Thyroid gland (tissue), 4 donors: ENCODE data around the gene ROCK1.

Experiments
- POLR2A ChIP-seq, 2 donors: fragments of 450-650 bp; IDR thresholded peaks; one replicate each; pipeline ENCODE4 v1.6.1; 2017; ENCODE audit warnings: antibody characterized with exemption in 2 of 2, mild to moderate bottlenecking in 2 of 2, moderate library complexity in 1 of 2
- TF ChIP-seq, protein P1 (sequence below), 6 experiments: fragments of 200-600 bp in 3 of 6; fragments of 450-650 bp in 3 of 6; sonication (generic) in 3 of 6; IDR thresholded peaks; one replicate each; pipeline ENCODE4 v1.5.1; 2016 to 2019; ENCODE audit warnings: antibody characterized with exemption in 6 of 6, mild to moderate bottlenecking in 2 of 6, inconsistent platforms in 1 of 6, moderate library complexity in 1 of 6

DNA sequence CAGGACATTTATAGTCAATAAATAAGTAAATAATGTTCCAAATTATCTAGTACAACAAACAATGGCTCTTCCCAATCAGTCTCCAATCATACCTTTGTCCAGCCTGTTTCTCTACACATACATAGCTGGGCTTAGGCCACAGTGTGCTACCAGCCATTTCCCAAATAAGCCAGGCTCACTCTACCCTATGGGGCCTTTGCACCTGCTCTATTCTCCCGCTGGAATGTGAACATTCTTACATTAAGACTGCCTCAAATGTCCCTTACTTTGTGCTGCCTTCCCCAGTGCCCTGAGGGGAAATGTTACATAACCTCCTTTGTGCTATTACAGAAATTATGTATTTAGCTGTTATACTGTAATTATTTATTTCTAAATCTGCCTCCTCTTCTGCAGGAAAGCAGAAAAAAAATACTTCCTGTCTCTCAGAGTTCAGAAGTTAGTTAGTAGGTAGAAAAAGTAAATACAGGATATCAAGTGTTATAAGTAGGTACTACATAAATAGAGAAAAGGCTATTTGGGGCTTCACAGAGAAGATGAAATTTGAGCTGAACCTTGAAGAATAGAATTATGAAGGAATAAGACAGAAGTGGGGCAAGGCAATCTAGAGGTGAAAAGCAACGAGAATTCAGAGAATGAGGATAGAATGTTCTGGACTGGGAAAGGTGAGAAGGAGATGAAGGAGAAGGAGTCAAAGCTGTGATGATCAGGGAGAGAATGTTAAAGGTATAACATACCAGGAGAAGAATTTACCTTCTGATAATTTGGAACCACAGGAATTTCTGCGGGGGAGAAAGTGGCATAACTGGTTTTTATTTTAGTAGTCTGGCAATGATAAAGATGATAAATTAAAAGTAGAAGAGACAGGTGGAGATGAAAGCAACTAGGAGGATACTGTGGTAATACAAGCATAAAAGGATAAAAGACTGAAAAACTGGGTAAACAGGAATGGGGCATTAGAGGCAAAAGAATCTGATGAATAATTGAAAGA is 37.0 kb downstream of the ROCK1 start:
- TF ChIP-seq, protein P1, sequence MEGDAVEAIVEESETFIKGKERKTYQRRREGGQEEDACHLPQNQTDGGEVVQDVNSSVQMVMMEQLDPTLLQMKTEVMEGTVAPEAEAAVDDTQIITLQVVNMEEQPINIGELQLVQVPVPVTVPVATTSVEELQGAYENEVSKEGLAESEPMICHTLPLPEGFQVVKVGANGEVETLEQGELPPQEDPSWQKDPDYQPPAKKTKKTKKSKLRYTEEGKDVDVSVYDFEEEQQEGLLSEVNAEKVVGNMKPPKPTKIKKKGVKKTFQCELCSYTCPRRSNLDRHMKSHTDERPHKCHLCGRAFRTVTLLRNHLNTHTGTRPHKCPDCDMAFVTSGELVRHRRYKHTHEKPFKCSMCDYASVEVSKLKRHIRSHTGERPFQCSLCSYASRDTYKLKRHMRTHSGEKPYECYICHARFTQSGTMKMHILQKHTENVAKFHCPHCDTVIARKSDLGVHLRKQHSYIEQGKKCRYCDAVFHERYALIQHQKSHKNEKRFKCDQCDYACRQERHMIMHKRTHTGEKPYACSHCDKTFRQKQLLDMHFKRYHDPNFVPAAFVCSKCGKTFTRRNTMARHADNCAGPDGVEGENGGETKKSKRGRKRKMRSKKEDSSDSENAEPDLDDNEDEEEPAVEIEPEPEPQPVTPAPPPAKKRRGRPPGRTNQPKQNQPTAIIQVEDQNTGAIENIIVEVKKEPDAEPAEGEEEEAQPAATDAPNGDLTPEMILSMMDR (IDR thresholded peaks at IDR 0.05): no peak
- TF ChIP-seq POLR2A (IDR thresholded peaks at IDR 0.05): no peak
